OCI-LY1 (cell line): ENCODE measurements around the gene FGF4.

Experiments used
- EZH2 ChIP-seq: fragments of 200-600 bp; sonication (generic), shearing (Covaris generic); IDR thresholded peaks from 2 replicates; pipeline ENCODE4 v1.8.0; 2017; ENCODE audit warnings: borderline replicate concordance, mixed run types, mild to moderate bottlenecking, antibody characterized with exemption, low read length, moderate library complexity, mixed read lengths
- TF ChIP-seq, protein P1 (sequence below): fragments of 200-600 bp; sonication (generic), shearing (Covaris generic); IDR thresholded peaks from 2 replicates; pipeline ENCODE4 v1.5.1; 2017; ENCODE audit warnings: mild to moderate bottlenecking, antibody characterized with exemption, low read length, moderate library complexity, mixed read lengths

DNA sequence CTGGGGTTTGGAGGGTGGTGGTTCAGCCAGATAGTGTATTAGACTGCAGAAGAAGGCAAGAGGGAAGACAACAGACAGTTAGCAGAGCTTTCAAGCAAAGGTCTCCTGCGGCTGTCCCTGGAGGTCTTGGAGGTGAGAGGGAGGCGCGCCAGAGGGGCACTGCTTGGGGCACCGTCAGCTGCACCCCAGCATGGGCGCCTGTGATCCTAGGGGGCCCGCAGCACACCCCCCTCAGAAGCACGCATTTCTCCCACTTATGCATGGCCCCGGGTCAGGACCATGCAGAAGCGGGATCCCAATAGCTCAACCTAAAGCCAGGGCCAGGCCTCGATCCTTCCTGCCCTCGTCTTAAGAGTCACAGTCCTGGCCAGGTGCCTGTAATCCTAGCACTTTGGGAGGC is 26.5 kb downstream of the FGF4 start:
- TF ChIP-seq, protein P1, sequence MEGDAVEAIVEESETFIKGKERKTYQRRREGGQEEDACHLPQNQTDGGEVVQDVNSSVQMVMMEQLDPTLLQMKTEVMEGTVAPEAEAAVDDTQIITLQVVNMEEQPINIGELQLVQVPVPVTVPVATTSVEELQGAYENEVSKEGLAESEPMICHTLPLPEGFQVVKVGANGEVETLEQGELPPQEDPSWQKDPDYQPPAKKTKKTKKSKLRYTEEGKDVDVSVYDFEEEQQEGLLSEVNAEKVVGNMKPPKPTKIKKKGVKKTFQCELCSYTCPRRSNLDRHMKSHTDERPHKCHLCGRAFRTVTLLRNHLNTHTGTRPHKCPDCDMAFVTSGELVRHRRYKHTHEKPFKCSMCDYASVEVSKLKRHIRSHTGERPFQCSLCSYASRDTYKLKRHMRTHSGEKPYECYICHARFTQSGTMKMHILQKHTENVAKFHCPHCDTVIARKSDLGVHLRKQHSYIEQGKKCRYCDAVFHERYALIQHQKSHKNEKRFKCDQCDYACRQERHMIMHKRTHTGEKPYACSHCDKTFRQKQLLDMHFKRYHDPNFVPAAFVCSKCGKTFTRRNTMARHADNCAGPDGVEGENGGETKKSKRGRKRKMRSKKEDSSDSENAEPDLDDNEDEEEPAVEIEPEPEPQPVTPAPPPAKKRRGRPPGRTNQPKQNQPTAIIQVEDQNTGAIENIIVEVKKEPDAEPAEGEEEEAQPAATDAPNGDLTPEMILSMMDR = no peak
- no peak for TF ChIP-seq EZH2
